Spleen (tissue), 7 donors: ENCODE results near the gene GGT7.

Experiments
- POLR2A ChIP-seq, 3 donors: fragments of 450-650 bp; IDR thresholded peaks; one replicate each; pipeline ENCODE4 v1.5.1; 2017; ENCODE audit warnings: antibody characterized with exemption in 3 of 3, mild to moderate bottlenecking in 1 of 3
- POLR2AphosphoS5 ChIP-seq, 3 donors: sonication (generic); formaldehyde crosslinking; IDR thresholded peaks; one replicate each; pipeline ENCODE4 v1.5.1; 2017; ENCODE audit warnings: antibody characterized with exemption in 3 of 3
- TF ChIP-seq, protein P1 (sequence below), 11 experiments: fragments of 200-600 bp in 7 of 11; fragments of 450-650 bp in 4 of 11; sonication (generic) in 4 of 11; IDR thresholded peaks in 8 of 11; conservative IDR thresholded peaks in 3 of 11; 1 replicate in 7 of 11; 2 replicates in 4 of 11; pipeline versions ENCODE4 v1.4.0 to v1.8.0; 2016 to 2021; ENCODE audit warnings: antibody characterized with exemption in 11 of 11, inconsistent platforms in 4 of 11, mild to moderate bottlenecking in 1 of 11
- donor health status: DM: no; HTN: no; CAD: no; lungs with moderate emphysema.
- donor health status: DM: no; HTN: no; CAD: no.
- donor health status: DM: no; HTN: no; CAD: no.

DNA sequence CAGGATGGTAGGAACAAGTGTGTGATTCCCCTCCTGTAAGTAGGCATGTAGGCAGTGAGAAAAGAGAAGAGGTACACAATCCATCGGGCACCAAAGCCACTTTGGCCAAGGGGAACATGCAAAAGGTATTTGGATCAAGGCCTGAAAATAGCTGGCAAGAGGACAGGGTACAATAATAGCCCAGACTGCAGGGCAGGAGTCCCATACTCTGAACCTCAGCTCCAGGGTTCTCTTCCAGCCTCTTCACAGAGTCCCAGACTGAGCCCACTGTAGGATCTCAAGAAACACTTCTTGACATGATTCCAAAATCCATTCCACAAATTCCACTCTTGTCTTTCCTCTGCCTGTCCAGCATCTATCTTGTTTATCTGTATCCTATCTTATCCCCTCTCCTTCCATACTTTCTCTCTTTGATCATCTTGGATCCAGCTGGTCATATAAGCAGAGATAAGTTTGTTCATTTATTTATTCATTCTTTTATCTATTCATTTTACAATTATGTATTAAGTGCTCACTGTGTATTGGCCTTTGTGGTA lies 23.5 kb upstream of the GGT7 start:
- TF ChIP-seq POLR2AphosphoS5 (IDR thresholded peaks at IDR 0.05) = no peak
- TF ChIP-seq, protein P1, sequence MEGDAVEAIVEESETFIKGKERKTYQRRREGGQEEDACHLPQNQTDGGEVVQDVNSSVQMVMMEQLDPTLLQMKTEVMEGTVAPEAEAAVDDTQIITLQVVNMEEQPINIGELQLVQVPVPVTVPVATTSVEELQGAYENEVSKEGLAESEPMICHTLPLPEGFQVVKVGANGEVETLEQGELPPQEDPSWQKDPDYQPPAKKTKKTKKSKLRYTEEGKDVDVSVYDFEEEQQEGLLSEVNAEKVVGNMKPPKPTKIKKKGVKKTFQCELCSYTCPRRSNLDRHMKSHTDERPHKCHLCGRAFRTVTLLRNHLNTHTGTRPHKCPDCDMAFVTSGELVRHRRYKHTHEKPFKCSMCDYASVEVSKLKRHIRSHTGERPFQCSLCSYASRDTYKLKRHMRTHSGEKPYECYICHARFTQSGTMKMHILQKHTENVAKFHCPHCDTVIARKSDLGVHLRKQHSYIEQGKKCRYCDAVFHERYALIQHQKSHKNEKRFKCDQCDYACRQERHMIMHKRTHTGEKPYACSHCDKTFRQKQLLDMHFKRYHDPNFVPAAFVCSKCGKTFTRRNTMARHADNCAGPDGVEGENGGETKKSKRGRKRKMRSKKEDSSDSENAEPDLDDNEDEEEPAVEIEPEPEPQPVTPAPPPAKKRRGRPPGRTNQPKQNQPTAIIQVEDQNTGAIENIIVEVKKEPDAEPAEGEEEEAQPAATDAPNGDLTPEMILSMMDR (IDR thresholded peaks at IDR 0.05 in 8 of 11, conservative IDR thresholded peaks at IDR 0.05 in 3 of 11) = no peak
- no peak for TF ChIP-seq POLR2A (IDR thresholded peaks at IDR 0.05)
